ENCODE measurements around the gene APOA4. TPM values are rescaled to one million over a fixed set of nuclear protein-coding genes. Genes with fewer than 3 reads are reported as not detected.

Gene APOA4
- total RNA-seq, 1 experiment from 2014 or later = not detected

DNA sequence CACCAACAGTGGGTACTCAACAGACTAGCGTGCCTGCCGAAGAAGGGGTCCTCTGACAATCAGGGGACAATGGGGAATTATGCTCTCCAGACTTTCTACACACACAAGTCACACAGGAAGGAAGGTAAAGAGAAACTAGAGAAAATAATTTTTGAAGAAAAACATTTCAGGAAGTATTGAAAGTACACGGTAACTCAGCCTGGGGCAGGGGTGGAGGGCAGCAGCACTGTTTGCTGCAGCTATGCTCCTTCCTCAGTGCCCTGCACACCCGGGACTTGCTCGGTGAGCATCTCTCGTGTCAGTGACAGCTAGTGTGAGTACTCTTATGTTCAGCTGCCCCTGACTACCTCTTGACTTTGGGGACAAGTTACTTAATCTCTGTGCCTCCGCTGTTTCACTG lies 32.3 kb upstream of the APOA4 start:
- Histone ChIP-seq H3K79me2 (ENCODE audit: low read length) (no peaks in the 10 kb centered on the region), H2AFZ (ENCODE audit: low read length) (no peak overlapping the region), H3K4me3 (ENCODE audit: low read length) (no peak overlapping the region), H3K9ac (ENCODE audit: low read length) (no peak overlapping the region), H3K27ac (ENCODE audit: low read length) (no peak overlapping the region), H3K4me1 (ENCODE audit: low read length) (no peaks in the 10 kb centered on the region), H4K20me1 (ENCODE audit: insufficient read depth, low read depth, low read length) (no peaks in the 10 kb centered on the region), H3K36me3 (ENCODE audit: insufficient read depth, low read length) (no peaks in the 10 kb centered on the region), H3K9me2 (replicated peaks; ENCODE audit: insufficient read depth, low read length) (no peaks in the 10 kb centered on the region), H3K9me3 (ENCODE audit: low read length) (no peaks in the 10 kb centered on the region), H3K27me3 (ENCODE audit: low read length) (no peaks in the 10 kb centered on the region), H3K4me2 (ENCODE audit: low read depth, low read length, poor library complexity, severe bottlenecking) (no peak overlapping the region)
- DNase-seq = no peak

DNA sequence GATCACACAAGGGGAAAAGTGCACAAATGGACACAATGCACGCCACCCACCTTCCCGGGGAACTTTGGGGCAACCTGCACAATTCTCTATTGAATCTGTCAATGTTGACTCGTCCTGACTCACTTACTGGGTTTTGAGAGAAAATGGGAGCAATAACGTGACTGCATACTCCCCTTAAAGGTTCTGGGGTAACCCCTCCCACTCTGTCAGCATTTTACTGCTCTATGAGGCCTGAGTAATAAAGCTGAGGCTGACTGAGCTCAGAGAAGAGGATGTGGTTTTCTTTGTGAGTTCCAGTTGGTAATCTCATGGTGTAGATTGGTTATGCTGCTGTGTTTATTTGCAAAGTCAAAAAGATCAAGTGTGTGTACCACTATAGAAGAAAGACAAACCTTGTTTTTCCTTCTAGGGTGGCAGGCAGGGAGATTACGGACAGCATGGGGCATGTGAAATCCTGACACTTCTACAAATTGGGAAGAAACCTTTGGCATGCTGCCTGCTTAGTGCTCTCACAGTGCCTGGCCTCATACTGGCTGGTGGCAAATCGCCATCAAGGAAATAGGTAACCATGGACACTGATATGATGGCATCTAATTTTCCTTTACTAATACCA lies 30.5 kb upstream of the APOA4 start:
- Histone ChIP-seq H3K27me3 (ENCODE audit: low read length) (no peaks in the 10 kb centered on the region), H3K27ac (ENCODE audit: low read length) (no peak overlapping the region), H3K36me3 (ENCODE audit: insufficient read depth, low read length) (no peaks in the 10 kb centered on the region), H3K9me2 (replicated peaks; ENCODE audit: insufficient read depth, low read length) (no peaks in the 10 kb centered on the region), H2AFZ (ENCODE audit: low read length) (no peak overlapping the region), H3K9ac (ENCODE audit: low read length) (no peak overlapping the region), H3K4me1 (ENCODE audit: low read length) (no peaks in the 10 kb centered on the region), H3K79me2 (ENCODE audit: low read length) (no peaks in the 10 kb centered on the region), H3K4me3 (ENCODE audit: low read length) (no peak overlapping the region), H3K9me3 (ENCODE audit: low read length) (no peaks in the 10 kb centered on the region), H3K4me2 (ENCODE audit: low read depth, low read length, poor library complexity, severe bottlenecking) (no peak overlapping the region), H4K20me1 (ENCODE audit: insufficient read depth, low read depth, low read length) (no peaks in the 10 kb centered on the region)
- DNase-seq = no peak

DNA sequence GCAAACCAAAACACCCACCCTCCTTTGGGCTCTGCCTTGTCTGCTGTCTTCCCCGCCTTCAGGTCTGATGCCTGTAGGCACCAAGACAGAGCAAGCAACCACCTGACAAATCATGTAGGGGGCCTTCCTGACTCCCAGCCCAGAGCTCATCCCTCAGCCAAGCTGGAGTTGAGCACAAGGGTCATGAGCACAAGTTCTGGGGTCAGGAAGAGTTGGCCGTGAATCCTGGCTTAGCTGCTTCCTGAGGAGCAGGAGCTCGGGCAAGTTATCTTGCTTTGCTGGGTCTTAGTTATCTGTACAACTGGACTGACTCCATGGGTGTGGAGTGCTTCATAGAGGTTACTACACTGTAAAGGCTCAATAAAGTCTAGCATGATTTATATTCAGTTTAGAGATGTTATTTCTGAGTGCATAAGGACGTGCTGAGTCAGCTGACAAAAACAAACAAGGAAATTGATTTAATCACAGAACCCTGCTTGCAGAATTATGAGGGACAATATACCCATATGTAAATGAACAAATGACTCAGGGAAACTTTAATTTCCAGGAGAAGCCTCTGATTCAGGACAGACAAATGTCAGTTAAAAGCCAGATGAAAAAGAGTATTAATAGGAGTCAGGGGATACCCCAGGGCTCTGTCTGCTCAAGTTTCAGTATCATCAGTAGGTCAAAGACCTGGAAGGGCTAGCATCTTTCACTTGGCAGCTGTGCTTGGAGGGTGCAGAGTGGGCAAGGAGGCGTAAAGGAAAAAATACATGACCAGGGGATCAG lies 29.3 kb upstream of the APOA4 start:
- Histone ChIP-seq H3K36me3 (ENCODE audit: insufficient read depth, low read length) (no peaks in the 10 kb centered on the region), H3K79me2 (ENCODE audit: low read length) (no peaks in the 10 kb centered on the region), H3K9me2 (replicated peaks; ENCODE audit: insufficient read depth, low read length) (no peaks in the 10 kb centered on the region), H3K27me3 (ENCODE audit: low read length) (no peaks in the 10 kb centered on the region), H3K4me3 (ENCODE audit: low read length) (no peak overlapping the region), H4K20me1 (ENCODE audit: insufficient read depth, low read depth, low read length) (no peaks in the 10 kb centered on the region), H3K9ac (ENCODE audit: low read length) (no peak overlapping the region), H3K9me3 (ENCODE audit: low read length) (no peaks in the 10 kb centered on the region), H3K4me2 (ENCODE audit: low read depth, low read length, poor library complexity, severe bottlenecking) (no peak overlapping the region), H3K4me1 (ENCODE audit: low read length) (no peaks in the 10 kb centered on the region), H3K27ac (ENCODE audit: low read length) (no peak overlapping the region), H2AFZ (ENCODE audit: low read length) (no peak overlapping the region)
- no peak for DNase-seq

DNA sequence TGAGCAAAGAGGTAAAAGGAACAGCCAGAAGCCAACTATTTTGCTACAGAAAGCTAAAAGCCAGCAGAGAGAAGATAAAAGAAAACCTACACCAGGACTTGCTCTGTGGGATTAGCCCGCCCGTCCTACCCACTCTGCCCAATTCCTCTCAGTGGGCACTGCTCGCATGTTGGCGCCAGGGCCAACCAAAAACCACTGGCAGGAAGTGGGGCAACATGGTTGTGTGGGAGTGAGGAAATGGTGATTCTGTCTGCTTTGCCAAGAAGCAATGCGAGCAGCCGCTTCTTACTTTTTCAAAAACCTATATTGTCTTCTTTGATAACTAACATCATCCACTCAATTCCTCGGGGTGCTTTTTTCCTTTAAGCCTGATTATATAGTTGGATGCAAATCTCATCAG lies 28.5 kb upstream of the APOA4 start:
- no peaks in the 10 kb centered on the region for H3K36me3 ChIP-seq (ENCODE audit: insufficient read depth, low read length)
- H3K4me1 ChIP-seq (ENCODE audit: low read length) = no peaks in the 10 kb centered on the region
- H3K9ac ChIP-seq (ENCODE audit: low read length) = no peak overlapping the region
- H2AFZ ChIP-seq (ENCODE audit: low read length) = no peak overlapping the region
- no peak overlapping the region for H3K4me3 ChIP-seq (ENCODE audit: low read length)
- H3K4me2 ChIP-seq (ENCODE audit: low read depth, low read length, poor library complexity, severe bottlenecking) = no peak overlapping the region
- H3K27ac ChIP-seq (ENCODE audit: low read length) = no peak overlapping the region
- no peaks in the 10 kb centered on the region for H3K9me3 ChIP-seq (ENCODE audit: low read length)
- no peak for DNase-seq
- H3K9me2 ChIP-seq (replicated peaks; ENCODE audit: insufficient read depth, low read length) = no peaks in the 10 kb centered on the region
- no peaks in the 10 kb centered on the region for H3K79me2 ChIP-seq (ENCODE audit: low read length)
- no peaks in the 10 kb centered on the region for H4K20me1 ChIP-seq (ENCODE audit: insufficient read depth, low read depth, low read length)
- H3K27me3 ChIP-seq (ENCODE audit: low read length) = no peaks in the 10 kb centered on the region

DNA sequence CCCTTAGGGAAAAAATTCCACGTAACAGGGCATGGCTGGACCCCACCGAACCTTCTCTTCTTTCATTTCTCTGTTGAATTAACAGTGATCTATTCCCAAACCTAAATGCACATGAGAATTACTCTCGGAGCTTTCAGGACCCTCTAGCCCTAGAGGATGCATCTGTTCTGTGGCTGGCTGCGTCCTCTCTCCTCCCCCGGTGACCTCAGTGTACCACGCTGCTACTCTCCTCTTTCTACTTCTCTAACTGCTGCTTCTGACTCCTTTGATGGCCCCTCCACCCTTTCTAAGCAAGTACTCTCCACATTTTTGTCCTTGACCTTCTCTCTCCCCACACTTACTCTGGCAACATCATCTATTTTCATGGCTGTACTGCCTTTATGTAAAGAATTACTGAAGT lies 26.4 kb upstream of the APOA4 start:
- H3K27ac ChIP-seq (ENCODE audit: low read length) = no peak overlapping the region

DNA sequence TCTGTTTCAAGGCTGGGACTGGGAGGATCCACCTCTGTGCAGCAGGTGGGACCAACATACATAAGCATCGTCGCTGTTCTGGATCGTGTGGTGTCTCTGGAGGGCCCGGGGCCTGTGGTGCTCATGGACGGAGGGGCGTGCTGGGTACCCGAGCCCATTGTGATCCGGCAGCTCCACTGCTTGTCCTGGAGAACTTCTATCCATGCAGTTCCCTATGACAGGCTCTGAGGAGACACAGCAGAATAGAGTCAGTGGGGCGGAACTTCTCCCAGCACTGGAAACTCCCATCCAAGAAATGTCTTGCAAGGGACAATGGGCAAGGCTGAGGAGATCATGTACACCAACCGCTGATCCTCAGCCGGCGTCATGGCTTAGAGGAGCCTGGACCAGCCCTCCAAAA lies 26.0 kb upstream of the APOA4 start:
- Histone ChIP-seq H4K20me1 (ENCODE audit: insufficient read depth, low read depth, low read length) (no peaks in the 10 kb centered on the region), H3K27ac (ENCODE audit: low read length) (no peak overlapping the region), H2AFZ (ENCODE audit: low read length) (no peak overlapping the region), H3K4me1 (ENCODE audit: low read length) (no peaks in the 10 kb centered on the region), H3K79me2 (ENCODE audit: low read length) (no peaks in the 10 kb centered on the region), H3K4me2 (ENCODE audit: low read depth, low read length, poor library complexity, severe bottlenecking) (no peak overlapping the region), H3K9me3 (ENCODE audit: low read length) (no peaks in the 10 kb centered on the region), H3K27me3 (ENCODE audit: low read length) (no peaks in the 10 kb centered on the region), H3K4me3 (ENCODE audit: low read length) (no peak overlapping the region), H3K9ac (ENCODE audit: low read length) (no peak overlapping the region), H3K36me3 (ENCODE audit: insufficient read depth, low read length) (no peaks in the 10 kb centered on the region), H3K9me2 (replicated peaks; ENCODE audit: insufficient read depth, low read length) (no peaks in the 10 kb centered on the region)
- no peak for DNase-seq

More for the DNA sequence above, 26.4 kb upstream of the APOA4 start:
- Histone ChIP-seq H3K79me2 (ENCODE audit: low read length) (no peaks in the 10 kb centered on the region), H3K4me3 (ENCODE audit: low read length) (no peak overlapping the region), H3K4me1 (ENCODE audit: low read length) (no peaks in the 10 kb centered on the region), H4K20me1 (ENCODE audit: insufficient read depth, low read depth, low read length) (no peaks in the 10 kb centered on the region), H3K9me2 (replicated peaks; ENCODE audit: insufficient read depth, low read length) (no peaks in the 10 kb centered on the region), H2AFZ (ENCODE audit: low read length) (no peak overlapping the region), H3K9ac (ENCODE audit: low read length) (no peak overlapping the region), H3K9me3 (ENCODE audit: low read length) (no peaks in the 10 kb centered on the region), H3K4me2 (ENCODE audit: low read depth, low read length, poor library complexity, severe bottlenecking) (no peak overlapping the region), H3K36me3 (ENCODE audit: insufficient read depth, low read length) (no peaks in the 10 kb centered on the region), H3K27me3 (ENCODE audit: low read length) (no peaks in the 10 kb centered on the region)
- DNase-seq = no peak

DNA sequence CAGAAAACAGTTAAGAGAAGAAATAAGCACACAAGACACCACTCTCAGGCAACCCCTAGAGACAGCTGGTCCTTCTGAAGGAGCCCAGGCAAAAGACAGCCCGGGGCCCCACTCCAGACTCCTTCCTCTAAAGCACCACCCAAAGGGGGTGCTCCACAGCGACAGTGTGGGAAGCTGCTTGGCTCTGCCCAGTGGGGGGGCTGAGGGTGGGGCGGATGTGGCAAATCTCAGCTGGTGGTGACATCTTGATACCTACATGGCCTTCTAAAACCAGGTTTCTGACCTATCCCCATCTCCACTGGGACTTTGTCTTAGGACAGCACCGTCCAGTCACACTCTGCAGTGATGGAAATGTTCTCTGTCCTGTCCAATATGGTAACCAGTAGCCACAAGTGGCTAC lies 24.5 kb upstream of the APOA4 start:
- Histone ChIP-seq H3K79me2 (ENCODE audit: low read length) (no peaks in the 10 kb centered on the region), H3K36me3 (ENCODE audit: insufficient read depth, low read length) (no peaks in the 10 kb centered on the region), H3K4me1 (ENCODE audit: low read length) (no peaks in the 10 kb centered on the region), H3K4me2 (ENCODE audit: low read depth, low read length, poor library complexity, severe bottlenecking) (no peak overlapping the region), H3K9me3 (ENCODE audit: low read length) (no peaks in the 10 kb centered on the region), H3K27me3 (ENCODE audit: low read length) (no peaks in the 10 kb centered on the region), H3K27ac (ENCODE audit: low read length) (no peak overlapping the region), H4K20me1 (ENCODE audit: insufficient read depth, low read depth, low read length) (no peaks in the 10 kb centered on the region), H3K4me3 (ENCODE audit: low read length) (no peak overlapping the region), H3K9ac (ENCODE audit: low read length) (no peak overlapping the region), H3K9me2 (replicated peaks; ENCODE audit: insufficient read depth, low read length) (no peaks in the 10 kb centered on the region), H2AFZ (ENCODE audit: low read length) (no peak overlapping the region)
- no peak for DNase-seq

DNA sequence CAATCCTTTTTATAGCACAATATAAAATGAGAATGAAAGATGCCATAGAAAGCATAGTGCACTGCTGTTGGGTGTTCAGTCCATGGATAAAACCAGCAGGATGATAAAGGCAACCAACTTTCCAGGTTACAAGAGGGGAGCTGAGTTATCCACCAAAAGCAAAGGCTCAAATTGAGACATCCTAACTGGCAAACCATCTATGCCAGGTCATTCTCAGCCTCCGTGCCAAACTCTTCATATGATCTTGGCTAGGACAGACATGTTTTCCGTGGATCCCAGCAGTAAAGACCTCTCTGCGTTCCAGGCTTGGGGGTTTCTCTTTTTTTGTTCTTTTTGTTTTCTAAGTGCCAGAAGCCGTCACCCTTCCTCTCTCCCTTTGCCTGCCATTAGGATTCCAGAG lies 21.6 kb upstream of the APOA4 start:
- Histone ChIP-seq H2AFZ (ENCODE audit: low read length) (no peak overlapping the region), H3K79me2 (ENCODE audit: low read length) (no peaks in the 10 kb centered on the region), H3K4me1 (ENCODE audit: low read length) (no peaks in the 10 kb centered on the region), H3K4me2 (ENCODE audit: low read depth, low read length, poor library complexity, severe bottlenecking) (no peak overlapping the region), H3K4me3 (ENCODE audit: low read length) (no peak overlapping the region), H3K27me3 (ENCODE audit: low read length) (no peaks in the 10 kb centered on the region), H3K9ac (ENCODE audit: low read length) (no peak overlapping the region), H3K36me3 (ENCODE audit: insufficient read depth, low read length) (no peaks in the 10 kb centered on the region), H3K27ac (ENCODE audit: low read length) (no peak overlapping the region), H3K9me3 (ENCODE audit: low read length) (no peaks in the 10 kb centered on the region), H4K20me1 (ENCODE audit: insufficient read depth, low read depth, low read length) (no peaks in the 10 kb centered on the region), H3K9me2 (replicated peaks; ENCODE audit: insufficient read depth, low read length) (no peaks in the 10 kb centered on the region)
- no peak for DNase-seq

All from Karpas-422 (cell line).